K562 (cell line): ENCODE data around the gene MMP17. TPM values are rescaled to one million over a fixed set of nuclear protein-coding genes. Genes with fewer than 3 reads are reported as not detected.

ENCODE experiments used
- ARID1B ChIP-seq: fragments of 450-650 bp; IDR thresholded peaks from 2 replicates; pipeline ENCODE4 v1.6.1; 2016; ENCODE audit warnings: antibody characterized with exemption, mild to moderate bottlenecking, inconsistent platforms
- CUX1 ChIP-seq: fragments of 200-800 bp; sonication (Bioruptor generic); IDR thresholded peaks from 2 replicates; pipeline ENCODE4 v1.6.1; 2016; ENCODE audit warnings: missing genetic modification characterization, missing compliant biosample characterization
- DLX4 ChIP-seq: fragments of 250-450 bp; sonication (Bioruptor Pico); IDR thresholded peaks from 2 replicates; pipeline ENCODE4 v1.6.1; 2021; ENCODE audit warnings: mild to moderate bottlenecking
- ERF ChIP-seq: fragments of 450-650 bp; formaldehyde crosslinking; IDR thresholded peaks from 2 replicates; pipeline ENCODE4 v1.4.0; 2020; ENCODE audit warnings: mild to moderate bottlenecking, mixed read lengths
- HMBOX1 ChIP-seq: sonication (generic); IDR thresholded peaks from 2 replicates; pipeline ENCODE4 v1.6.1; 2016
- KAT7 ChIP-seq: sonication (generic); formaldehyde crosslinking; IDR thresholded peaks from 2 replicates; pipeline ENCODE4 v1.8.0; 2022; ENCODE audit warnings: missing genetic modification reagents, mild to moderate bottlenecking, borderline replicate concordance
- KDM4B ChIP-seq, 2 experiments: fragments of 450-650 bp in 1 of 2; sonication (generic) in 1 of 2; IDR thresholded peaks; 2 replicates each; pipeline ENCODE4 v1.6.1; 2016 to 2017; ENCODE audit warnings: borderline replicate concordance in 2 of 2, antibody characterized with exemption in 1 of 2, low read depth in 1 of 2, mild to moderate bottlenecking in 1 of 2
- MAFK ChIP-seq: IDR thresholded peaks from 2 replicates; pipeline ENCODE4 v1.6.1; 2011; ENCODE audit warnings: low read length, improper control_type of control experiment
- PATZ1 ChIP-seq: fragments of 250-450 bp; sonication (Bioruptor Pico); IDR thresholded peaks from 2 replicates; pipeline ENCODE4 v1.5.0; 2020; ENCODE audit warnings: mild to moderate bottlenecking, borderline replicate concordance
- RBM25 ChIP-seq: fragments of 200-400 bp; formaldehyde crosslinking; IDR thresholded peaks from 2 replicates; pipeline ENCODE4 v1.6.1; 2018; ENCODE audit warnings: low read length, low read depth, moderate library complexity; ENCODE audit not compliant: severe bottlenecking
- SMAD3 ChIP-seq: fragments of 450-650 bp; formaldehyde crosslinking; conservative IDR thresholded peaks from 2 replicates; pipeline ENCODE4 v1.4.0; 2020; ENCODE audit warnings: mild to moderate bottlenecking
- TBL1XR1 ChIP-seq, 2 experiments: IDR thresholded peaks; 2 replicates each; pipeline ENCODE4 v1.6.1; 2012; ENCODE audit warnings: improper control_type of control experiment in 2 of 2, low read length in 2 of 2, mild to moderate bottlenecking in 1 of 2
- TRIM24 ChIP-seq, 2 experiments: fragments of 450-650 bp; IDR thresholded peaks; 2 replicates each; pipeline ENCODE4 v1.6.1; 2016
- TSC22D4 ChIP-seq: fragments of 450-650 bp; IDR thresholded peaks from 2 replicates; pipeline ENCODE4 v1.6.1; 2016; ENCODE audit warnings: missing genetic modification characterization, missing biosample characterization, control low read depth
- ZNF263 ChIP-seq: sonication (generic); formaldehyde crosslinking; IDR thresholded peaks from 2 replicates; pipeline ENCODE4 v1.8.0; 2022; ENCODE audit warnings: mild to moderate bottlenecking, missing genetic modification reagents, borderline replicate concordance
- ZNF449 ChIP-seq: fragments of 250-450 bp; sonication (Bioruptor Pico); IDR thresholded peaks from 2 replicates; pipeline ENCODE4 v1.8.0; 2022; ENCODE audit warnings: moderate library complexity, mild to moderate bottlenecking, inconsistent platforms
- ZNF561 ChIP-seq: fragments of 450-650 bp; formaldehyde crosslinking; conservative IDR thresholded peaks from 2 replicates; pipeline ENCODE4 v1.4.0; 2020; ENCODE audit warnings: mild to moderate bottlenecking, moderate library complexity
- polyA plus RNA-seq, 8 experiments: library from polyadenylated mRNA; depleted of rRNA in 4 of 8; stranded (reverse) in 5 of 8; unstranded in 3 of 8; fragments of >200 nt; fragmentation: Nextera tagmentation in 2 of 8; fragmentation: Illumina TruSeq in 1 of 8; extraction: Ambion mirVana in 2 of 8; extraction: Trizol in 1 of 8; gene quantifications; 2 replicates each; pipeline versions ENCODE4 v1.2.1 to v1.2.3, GENCODE V29; 2011 to 2014; ENCODE audit warnings: inconsistent platforms in 1 of 8, missing spikeins in 1 of 8
- total RNA-seq, 7 experiments: library from RNA; depleted of rRNA in 6 of 7; stranded (reverse); fragments of >200 nt in 6 of 7; fragmentation: Illumina TruSeq in 2 of 7; extraction: Trizol in 2 of 7; gene quantifications; 2 replicates each; pipeline versions ENCODE4 v1.2.1 to v1.2.3, GENCODE V29; 2011 to 2021; ENCODE audit warnings: low replicate concordance in 1 of 7

MMP17 gene
- total and polyA plus RNA-seq, 9 of the 15 experiments (the other 6 are each of a cell fraction or from before 2014, with no cell fraction given) = 1.1 to 21.2 (median 17.1) TPM; not detected in 2

- TF ChIP-seq KAT7 (CRISPR knock-in tag) (no peak), MAFK (peak; percentile 78), SMAD3 (peak; percentile 64; the same call in 1 of the 2 replicates), DLX4 (CRISPR knock-in tag) (no peak), TSC22D4 (tag) (no peak), CUX1 (CRISPR knock-in tag) (no peak), ZNF263 (CRISPR knock-in tag) (peak; percentile 84; the same call in 1 of the 2 replicates), ARID1B (peak; percentile 70), TBL1XR1 (IDR thresholded peaks at IDR 0.05; ENCODE audit: low read length in 2 of 2) (no peak), RBM25 (no peak), HMBOX1 (no peak), PATZ1 (CRISPR knock-in tag) (no peak), ZNF449 (no peak), KDM4B (IDR thresholded peaks at IDR 0.05; ENCODE audit: borderline replicate concordance in 2 of 2, low read depth in 1 of 2) (no peak), ZNF561 (CRISPR knock-in tag) (no peak), TRIM24 (IDR thresholded peaks at IDR 0.05) (peak in 1 of 2 experiments; percentile 7; a peak in 2 of 4 replicates), ERF (CRISPR knock-in tag) (no peak)
Observed at GRCh38 chr12:131860472-131861260, 32.5 kb downstream of the MMP17 start (continued).
